A549 (cell line): ENCODE measurements around the gene IFFO2. TPM values are rescaled to one million over a fixed set of nuclear protein-coding genes. Genes with fewer than 3 reads are reported as not detected.

Experiments
- ATAC-seq, 2 experiments: fragments of 200-7000 bp in 1 of 2; fragments of >200 bp in 1 of 2; cut with Nextera tagmentation in 1 of 2; cut with Tn5 transposase in 1 of 2; 3 replicates each; pipeline versions ENCODE4 v1.8.0 to v1.9.1; 2018 to 2020; ENCODE audit warnings: mild to moderate bottlenecking in 1 of 2, moderate library complexity in 1 of 2
- CTCF ChIA-PET: fragments of 300-600 bp; sonication (Branson Sonifier 250); formaldehyde crosslinking; extraction: SDS; loops from one replicate; lab custom pipeline; 2021; ENCODE audit warnings: antibody characterized with exemption, inconsistent platforms; lab: Yijun Ruan, JAX
- POLR2A ChIA-PET: fragments of 350-600 bp; formaldehyde crosslinking; extraction: SDS; loops from one replicate; lab custom pipeline; 2021; ENCODE audit warnings: antibody characterized with exemption, inconsistent platforms; lab: Yijun Ruan, JAX
- DNase-seq, 2 experiments: peaks; one replicate each; pipeline versions ENCODE4 v3.0.0 to v3.0.0-alpha.2; 2011 to 2016; ENCODE audit warnings: low read depth in 1 of 2, low spot score in 1 of 2
- FAIRE-seq: peaks from 2 replicates; lab custom pipeline; 2011; peaks lifted over from hg19 to GRCh38; lab: Jason Lieb, UNC
- H3K27ac ChIP-seq, 2 experiments: fragments of >200 bp; sonication (Bioruptor Twin); formaldehyde crosslinking; 3 replicates each; pipeline ENCODE4 v1.5.1; 2016 to 2017
- H3K4me1 ChIP-seq: fragments of >200 bp; sonication (Bioruptor Twin); formaldehyde crosslinking; 3 replicates; pipeline ENCODE4 v1.6.1; 2016
- H3K4me2 ChIP-seq: fragments of >200 bp; sonication (Bioruptor Twin); formaldehyde crosslinking; 3 replicates; pipeline ENCODE4 v1.6.1; 2016
- H3K4me3 ChIP-seq: fragments of >200 bp; sonication (Bioruptor Twin); formaldehyde crosslinking; 3 replicates; pipeline ENCODE4 v1.5.1; 2016
- H3K9me3 ChIP-seq: fragments of >200 bp; sonication (Bioruptor Twin); formaldehyde crosslinking; 3 replicates; pipeline ENCODE4 v1.6.1; 2016
- CBX8 ChIP-seq: fragments of 200-600 bp; sonication (generic); IDR thresholded peaks from 2 replicates; pipeline ENCODE4 v1.6.1; 2016
- CEBPB ChIP-seq, 2 experiments: fragments of >200 bp in 1 of 2; sonication (Bioruptor Twin) in 1 of 2; formaldehyde crosslinking in 1 of 2; IDR thresholded peaks; 2 replicates each; pipeline ENCODE4 v1.6.1; 2012 to 2016
- CTCF ChIP-seq: fragments of >200 bp; sonication (Bioruptor Twin); formaldehyde crosslinking; IDR thresholded peaks from 3 replicates; pipeline ENCODE4 v1.5.1; 2016
- E2F6 ChIP-seq: IDR thresholded peaks from 2 replicates; pipeline ENCODE4 v1.6.1; 2012; ENCODE audit warnings: low read depth, borderline replicate concordance
- HMGXB4 ChIP-seq: fragments of 250-450 bp; sonication (Bioruptor Pico); IDR thresholded peaks from 2 replicates; pipeline ENCODE4 v1.5.0; 2021; ENCODE audit warnings: mild to moderate bottlenecking, moderate library complexity, borderline replicate concordance
- HOXA7 ChIP-seq: fragments of 250-450 bp; sonication (Bioruptor Pico); IDR thresholded peaks from 2 replicates; pipeline ENCODE4 v1.5.0; 2020; ENCODE audit warnings: mild to moderate bottlenecking, moderate library complexity
- HOXB13 ChIP-seq: fragments of 250-450 bp; sonication (Bioruptor Pico); IDR thresholded peaks from 2 replicates; pipeline ENCODE4 v1.5.0; 2020; ENCODE audit warnings: low read depth, mild to moderate bottlenecking, moderate library complexity
- JUNB ChIP-seq: fragments of >200 bp; sonication (Bioruptor Twin); formaldehyde crosslinking; IDR thresholded peaks from 2 replicates; pipeline ENCODE4 v1.6.1; 2016
- NR3C1 ChIP-seq: fragments of >200 bp; sonication (Bioruptor Twin); formaldehyde crosslinking; IDR thresholded peaks from 3 replicates; pipeline ENCODE4 v1.6.1; 2017
- PBX3 ChIP-seq: IDR thresholded peaks from 2 replicates; pipeline ENCODE4 v1.6.1; 2012
- PHF8 ChIP-seq: fragments of 200-600 bp; sonication (generic); IDR thresholded peaks from 2 replicates; pipeline ENCODE4 v1.6.1; 2016; ENCODE audit warnings: low read depth, mild to moderate bottlenecking, antibody characterized with exemption, moderate library complexity, borderline replicate concordance
- POLR2A ChIP-seq: IDR thresholded peaks from 2 replicates; pipeline ENCODE4 v1.6.1; 2012; ENCODE audit warnings: mild to moderate bottlenecking, low read length
- POLR2AphosphoS2 ChIP-seq: conservative IDR thresholded peaks from 2 replicates; pipeline ENCODE4 v1.6.1; 2012; ENCODE audit warnings: low read length, improper control_type of control experiment, inconsistent platforms
- RAD21 ChIP-seq, 2 experiments: fragments of >200 bp in 1 of 2; sonication (Bioruptor Twin) in 1 of 2; formaldehyde crosslinking in 1 of 2; IDR thresholded peaks in 1 of 2; conservative IDR thresholded peaks in 1 of 2; 2 replicates in 1 of 2; 3 replicates in 1 of 2; pipeline ENCODE4 v1.6.1; 2012 to 2018; ENCODE audit warnings: inconsistent platforms in 1 of 2
- SMC3 ChIP-seq: fragments of >200 bp; sonication (Bioruptor Twin); formaldehyde crosslinking; IDR thresholded peaks from 3 replicates; pipeline ENCODE4 v1.6.1; 2018; ENCODE audit warnings: inconsistent platforms
- SREBF2 ChIP-seq: fragments of 450-650 bp; IDR thresholded peaks from 2 replicates; pipeline ENCODE4 v1.6.1; 2014; ENCODE audit warnings: mild to moderate bottlenecking, moderate library complexity
- ZC3H11A ChIP-seq: fragments of 450-650 bp; IDR thresholded peaks from 2 replicates; pipeline ENCODE4 v1.6.1; 2014; ENCODE audit warnings: antibody characterized with exemption, mild to moderate bottlenecking
- ZFP36 ChIP-seq: fragments of 450-650 bp; IDR thresholded peaks from 2 replicates; pipeline ENCODE4 v1.6.1; 2014; ENCODE audit warnings: borderline replicate concordance; ENCODE audit not compliant: partially characterized antibody
- WGBS: methylation state at CpG from one replicate; pipeline ENCODE4 v1.1.6; 2017; ENCODE audit errors: missing lambda C conversion rate; 5-methylcytosine and 5-hydroxymethylcytosine counted together
- polyA plus RNA-seq, 4 experiments: library from polyadenylated mRNA; depleted of rRNA in 3 of 4; stranded (reverse); fragments of >200 nt; fragmentation: RNase III in 1 of 4; extraction: RNeasy Plus Mini Kit Qiagen cat#74134 plus additional on column Dnase treatment in 1 of 4; gene quantifications; 2 replicates in 3 of 4; 3 replicates in 1 of 4; pipeline ENCODE4 v1.2.3, GENCODE V29; 2011 to 2017

The IFFO2 gene
- polyA plus RNA-seq, 2 of the 4 experiments (the other 2 are of a cell fraction): 24.3 to 53.9 TPM

GRCh38 chr1:18858070-18858688 lies 98.3 kb downstream of the IFFO2 start:
- ChIA-PET CTCF (no interaction called here), POLR2A (no interaction called here)
- H3K4me2 ChIP-seq: no peak overlapping the region
- TF ChIP-seq JUNB (no peak), HOXA7 (no peak), SMC3 (no peak)
- 35% methylated on average over 7 of the region's 7 CpGs for WGBS
- no peak for DNase-seq
- no peak for ATAC-seq
- H3K4me3 ChIP-seq: no peak overlapping the region
- H3K9me3 ChIP-seq: no peaks in the 10 kb centered on the region
- H3K4me1 ChIP-seq: no peaks in the 10 kb centered on the region
- FAIRE-seq: no peak
- no peak overlapping the region for H3K27ac ChIP-seq

- H3K27ac ChIP-seq: no peak overlapping the region
- DNase-seq (no peak), FAIRE-seq (no peak)
- TF ChIP-seq POLR2A: no peak
- no peak for TF ChIP-seq PHF8
- TF ChIP-seq NR3C1: no peak
- TF ChIP-seq PBX3: no peak
- no peak for TF ChIP-seq ZFP36
- TF ChIP-seq CBX8: no peak
- no peak for TF ChIP-seq HMGXB4 (CRISPR knock-in tag)
- no peak for TF ChIP-seq ZC3H11A
- no peak for TF ChIP-seq E2F6
- no peak for TF ChIP-seq SREBF2
- TF ChIP-seq, all 56 proteins: peak for 0
- POLR2A ChIA-PET: no interaction called here
- Histone ChIP-seq H3K4me1 (no peaks in the 10 kb centered on the region), H3K4me3 (no peak overlapping the region), H3K9me3 (no peaks in the 10 kb centered on the region), H3K4me2 (no peak overlapping the region)
- 35% methylated on average over 1 of the region's 1 CpG for WGBS
- CTCF ChIA-PET: interaction anchor here (2.3 kb wide), 1 partner anchor 18 kb away, joined by 8 read pairs; no protein-coding TSS in a partner anchor
- no peak for ATAC-seq
Observed at GRCh38 chr1:18856435-18856834, 100.0 kb downstream of the IFFO2 start.

- CTCF ChIA-PET: interaction anchor here (0.9 to 2.3 kb wide), 2 partner anchors 19 to 258 kb away, joined by 3 to 8 read pairs; no protein-coding TSS in a partner anchor
- Histone ChIP-seq H3K9me3 (no peaks in the 10 kb centered on the region), H3K4me1 (no peaks in the 10 kb centered on the region), H3K27ac (no peak overlapping the region), H3K4me2 (no peak overlapping the region), H3K4me3 (no peak overlapping the region)
- POLR2A ChIA-PET: no interaction called here
- DNase-seq (no peak), FAIRE-seq (no peak), ATAC-seq (peak in 1 of 2 experiments; percentile 37; a peak in 1 of 6 replicates)
- 25% methylated on average over 6 of the region's 6 CpGs for WGBS
- TF ChIP-seq POLR2AphosphoS2 (no peak), RAD21 (conservative IDR thresholded peaks at IDR 0.05 in 1 of 2, IDR thresholded peaks at IDR 0.05 in 1 of 2) (no peak), HOXB13 (no peak), CTCF (no peak), CEBPB (IDR thresholded peaks at IDR 0.05) (no peak)
Observed at GRCh38 chr1:18855573-18855972, 100.9 kb downstream of the IFFO2 start.
